Measurements from ENCODE around the gene PLPP3.

- TF ChIP-seq POLR2AphosphoS5 (IDR thresholded peaks at IDR 0.05; ENCODE audit: low read depth, low read length) (no peak), TAF1 (IDR thresholded peaks at IDR 0.05; ENCODE audit: borderline replicate concordance, low read depth, low read length) (no peak), POLR2A (IDR thresholded peaks at IDR 0.05; ENCODE audit: low read depth, low read length) (no peak)
Measured at GRCh38 chr1:56461158-56462127, 117.9 kb downstream of the PLPP3 start.

All from GM12892 (cell line).